Endothelial cell of umbilical vein (primary cell): ENCODE data around the gene ACO2. TPM values are rescaled to one million over a fixed set of nuclear protein-coding genes. Genes with fewer than 3 reads are reported as not detected.

Experiments used
- BruUV-seq: library from RNA; stranded (reverse); fragments of 400-500 nt; replicated peaks from 2 replicates; lab custom pipeline; 2021; lab: Mats Ljungman, UMichigan
- CTCF ChIA-PET: fragments of 300-600, 350-600 bp; sonication (Branson Sonifier 250); formaldehyde crosslinking; loops from one replicate; lab custom pipeline; 2021; ENCODE audit warnings: antibody characterized with exemption, inconsistent platforms; lab: Charles Lee
- POLR2A ChIA-PET: fragments of 300-600, 350-600 bp; sonication (Branson Sonifier 250); formaldehyde crosslinking; loops from one replicate; lab custom pipeline; 2021; ENCODE audit warnings: antibody characterized with exemption, inconsistent platforms; lab: Charles Lee
- DNase-seq: peaks from one replicate; pipeline ENCODE4 v3.0.0-alpha.2; 2011; ENCODE audit warnings: low read depth, low spot score
- FAIRE-seq: peaks from 2 replicates; lab custom pipeline; 2011; peaks lifted over from hg19 to GRCh38; lab: Jason Lieb, UNC
- H2AFZ ChIP-seq: 2 replicates; pipeline ENCODE4 v1.6.0; 2012; ENCODE audit warnings: low read depth, low read length, control low read depth, inconsistent platforms
- H3K27ac ChIP-seq: 2 replicates; pipeline ENCODE4 v1.5.1; 2011; ENCODE audit warnings: low read depth, mild to moderate bottlenecking, control low read depth, low read length, moderate library complexity; ENCODE audit not compliant: insufficient read depth
- H3K27me3 ChIP-seq, 2 experiments: 2 replicates each; pipeline versions ENCODE4 v1.6.0 to v1.6.1; 2011; ENCODE audit warnings: low read length in 2 of 2, mixed read lengths in 1 of 2; ENCODE audit not compliant: control insufficient read depth in 2 of 2, insufficient read depth in 2 of 2
- H3K36me3 ChIP-seq, 2 experiments: 2 replicates in 1 of 2; 3 replicates in 1 of 2; pipeline ENCODE4 v1.5.1; 2011; ENCODE audit warnings: low read length in 2 of 2, mild to moderate bottlenecking in 1 of 2, moderate library complexity in 1 of 2; ENCODE audit not compliant: control insufficient read depth in 2 of 2, insufficient read depth in 2 of 2; ENCODE audit errors: extremely low read depth in 1 of 2
- H3K4me1 ChIP-seq: 3 replicates; pipeline ENCODE4 v1.5.1; 2011; ENCODE audit warnings: mild to moderate bottlenecking, low read length; ENCODE audit not compliant: control insufficient read depth, insufficient read depth; ENCODE audit errors: extremely low read depth
- H3K4me2 ChIP-seq: 2 replicates; pipeline ENCODE4 v1.6.1; 2011; ENCODE audit warnings: low read length, control low read depth, mixed read lengths; ENCODE audit not compliant: insufficient read depth
- H3K4me3 ChIP-seq, 3 experiments: fragments of 200-600 bp in 1 of 3; sonication (generic), shearing (Covaris generic) in 1 of 3; replicated peaks in 1 of 3; 2 replicates each; pipeline ENCODE4 v1.5.1; 2011 to 2016; ENCODE audit warnings: control low read depth in 3 of 3, low read length in 3 of 3, mild to moderate bottlenecking in 2 of 3, inconsistent platforms in 1 of 3, low read depth in 1 of 3, moderate library complexity in 1 of 3; ENCODE audit not compliant: insufficient read depth in 1 of 3
- H3K79me2 ChIP-seq: 2 replicates; pipeline ENCODE4 v1.6.0; 2012; ENCODE audit warnings: low read length, inconsistent platforms; ENCODE audit not compliant: control insufficient read depth, insufficient read depth
- H3K9ac ChIP-seq: replicated peaks from 2 replicates; pipeline ENCODE3; 2011; ENCODE audit warnings: low read length, control low read depth; ENCODE audit not compliant: insufficient read depth; ENCODE audit errors: extremely low read depth
- H3K9me1 ChIP-seq: replicated peaks from 3 replicates; pipeline ENCODE4 v1.6.0; 2011; ENCODE audit warnings: mild to moderate bottlenecking, low read length; ENCODE audit not compliant: control insufficient read depth, insufficient read depth; ENCODE audit errors: extremely low read depth
- H3K9me3 ChIP-seq: replicated peaks from 2 replicates; pipeline ENCODE4 v1.5.1; 2012; ENCODE audit warnings: low read length, inconsistent platforms; ENCODE audit not compliant: control insufficient read depth, insufficient read depth
- H4K20me1 ChIP-seq: replicated peaks from 2 replicates; pipeline ENCODE3; 2011; ENCODE audit warnings: mild to moderate bottlenecking, low read length; ENCODE audit not compliant: control insufficient read depth, insufficient read depth; ENCODE audit errors: extremely low read depth
- EZH2 ChIP-seq: IDR thresholded peaks from 2 replicates; pipeline ENCODE4 v1.6.1; 2012; ENCODE audit warnings: borderline replicate concordance, low read depth, mild to moderate bottlenecking, moderate library complexity, low read length, inconsistent platforms; ENCODE audit not compliant: severe bottlenecking
- FOS ChIP-seq: IDR thresholded peaks from 2 replicates; pipeline ENCODE4 v1.6.1; 2011; ENCODE audit warnings: mild to moderate bottlenecking, low read length, moderate library complexity, borderline replicate concordance; ENCODE audit not compliant: insufficient read depth
- GATA2 ChIP-seq: IDR thresholded peaks from 2 replicates; pipeline ENCODE4 v1.7.0; 2011; ENCODE audit warnings: low read depth, mild to moderate bottlenecking, moderate library complexity, mixed read lengths, low read length; ENCODE audit not compliant: insufficient read length, insufficient read depth
- JUN ChIP-seq: IDR thresholded peaks from 2 replicates; pipeline ENCODE4 v1.6.1; 2011; ENCODE audit warnings: borderline replicate concordance, low read depth; ENCODE audit not compliant: insufficient read length, insufficient read depth
- MYC ChIP-seq: IDR thresholded peaks from one replicate; pipeline ENCODE4 v1.6.1; 2011; ENCODE audit warnings: mild to moderate bottlenecking, low read depth, low read length
- POLR2A ChIP-seq: IDR thresholded peaks from 2 replicates; pipeline ENCODE4 v1.6.1; 2012; ENCODE audit warnings: low read depth, mild to moderate bottlenecking, control low read depth, low read length
- POLR2AphosphoS5 ChIP-seq: IDR thresholded peaks from 2 replicates; pipeline ENCODE4 v1.6.1; 2012; ENCODE audit warnings: low read depth, mild to moderate bottlenecking, control low read depth, low read length, moderate library complexity; ENCODE audit not compliant: insufficient read depth
- dilution Hi-C: fragments of 300-500 bp; cut with MboI; formaldehyde crosslinking; loops from one replicate; pipeline ENCODE4 v1.15.0; 2019; ENCODE audit warnings: low sequenced_read_pairs; ENCODE audit not compliant: extremely low pct_ligation_motif_present
- intact Hi-C: fragments of 100-400 bp; cut with micrococcal nuclease; formaldehyde crosslinking; loops from one replicate; pipeline ENCODE4 v1.10.0; 2022
- polyA plus RNA-seq, 4 experiments: library from polyadenylated mRNA; depleted of rRNA in 3 of 4; stranded (reverse) in 3 of 4; unstranded in 1 of 4; fragments of >200 nt; gene quantifications; 2 replicates each; pipeline versions ENCODE4 v1.2.1 to v1.2.3, GENCODE V29; 2011 to 2012; ENCODE audit warnings: missing spikeins in 1 of 4
- total RNA-seq: library from RNA; stranded (reverse); gene quantifications from 2 replicates; pipeline ENCODE4 v1.2.3, GENCODE V29; 2021
- TF ChIP-seq, protein P1 (sequence below): IDR thresholded peaks from 2 replicates; pipeline ENCODE4 v1.6.1; 2011; ENCODE audit not compliant: insufficient read depth, insufficient read length
- TF ChIP-seq, protein P2 (sequence below), 2 donors: IDR thresholded peaks; 1 replicate in 1 of 2; 2 replicates in 1 of 2; pipeline ENCODE4 v1.5.1; 2011; ENCODE audit warnings: low read length in 2 of 2, mild to moderate bottlenecking in 2 of 2, moderate library complexity in 2 of 2, control low read depth in 1 of 2, inconsistent platforms in 1 of 2, low read depth in 1 of 2; ENCODE audit not compliant: insufficient read depth in 1 of 2; ENCODE audit errors: extremely low read depth in 1 of 2

The ACO2 gene
- total and polyA plus RNA-seq, 2 donors (not counting 3 experiments of a cell fraction or from before 2014, with no cell fraction given): 63.8 to 79.7 TPM

GRCh38 chr22:41444360-41445128 is 24.4 kb upstream of the ACO2 start:
- H3K4me3 ChIP-seq: peak overlapping the region; percentile 95 to 100 (median 96)
- no peaks in the 10 kb centered on the region for H3K27me3 ChIP-seq
- CTCF ChIA-PET: interaction anchor here (1.2 to 2.8 kb wide), 5 partner anchors 11 to 82 kb away, joined by 3 to 20 read pairs (median 4); partner anchors contain the start of gene PHF5A
- DNase-seq (peak; percentile 99), FAIRE-seq (peak; percentile 97)
- H3K27ac ChIP-seq: peak overlapping the region; percentile 32
- intact Hi-C loops (loop anchor here (1.0 kb wide), 1 partner anchor 24 kb away; the partner anchor contains the start of gene PHF5A), dilution Hi-C loops (no loop called here)
- H3K4me2 ChIP-seq: peak overlapping the region; percentile 92
- no peaks in the 10 kb centered on the region for H3K9me3 ChIP-seq
- peak overlapping the region; percentile 19 for H2AFZ ChIP-seq
- H3K79me2 ChIP-seq: peaks cover 64% of the 10 kb centered on the region
- peak overlapping the region; percentile 89 for H3K9ac ChIP-seq
- H3K9me1 ChIP-seq: no peaks in the 10 kb centered on the region
- no peak for TF ChIP-seq FOS
- peak; percentile 50 for TF ChIP-seq POLR2AphosphoS5
- peak; percentile 73 for TF ChIP-seq POLR2A
- peaks cover 4% of the 10 kb centered on the region for H3K4me1 ChIP-seq
- POLR2A ChIA-PET: interaction anchor here (0.6 to 2.3 kb wide), 3 partner anchors 27 to 63 kb away, joined by 3 to 6 read pairs (median 5); no protein-coding TSS in a partner anchor
- BruUV-seq: no TSS peak
- no peaks in the 10 kb centered on the region for H3K36me3 ChIP-seq
- peaks cover 4% of the 10 kb centered on the region for H4K20me1 ChIP-seq

GRCh38 chr22:41445129-41446056 is 23.5 kb upstream of the ACO2 start:
- intact Hi-C loops: no loop called here
- Histone ChIP-seq H3K36me3 (no peaks in the 10 kb centered on the region), H3K27me3 (no peaks in the 10 kb centered on the region), H3K9ac (peak overlapping the region; percentile 89), H3K4me2 (peak overlapping the region; percentile 92), H3K9me3 (no peaks in the 10 kb centered on the region), H3K79me2 (peaks cover 57% of the 10 kb centered on the region), H3K4me3 (peak overlapping the region; percentile 95 to 100 (median 96)), H3K4me1 (peaks cover 4% of the 10 kb centered on the region), H3K27ac (peak overlapping the region; percentile 83), H4K20me1 (peaks cover 4% of the 10 kb centered on the region), H3K9me1 (no peaks in the 10 kb centered on the region), H2AFZ (no peak overlapping the region)
- dilution Hi-C loops: no loop called here
- CTCF ChIA-PET: interaction anchor here (1.2 to 2.8 kb wide), 8 partner anchors 10 to 81 kb away, joined by 3 to 20 read pairs (median 4); partner anchors contain the start of gene PHF5A
- BruUV-seq: no TSS peak
- no peak for TF ChIP-seq GATA2
- no peak for TF ChIP-seq POLR2AphosphoS5
- TF ChIP-seq, protein P1, sequence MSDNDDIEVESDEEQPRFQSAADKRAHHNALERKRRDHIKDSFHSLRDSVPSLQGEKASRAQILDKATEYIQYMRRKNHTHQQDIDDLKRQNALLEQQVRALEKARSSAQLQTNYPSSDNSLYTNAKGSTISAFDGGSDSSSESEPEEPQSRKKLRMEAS: no peak
- TF ChIP-seq FOS: no peak
- no peak for TF ChIP-seq EZH2
- no peak for TF ChIP-seq POLR2A
- TF ChIP-seq, protein P2, sequence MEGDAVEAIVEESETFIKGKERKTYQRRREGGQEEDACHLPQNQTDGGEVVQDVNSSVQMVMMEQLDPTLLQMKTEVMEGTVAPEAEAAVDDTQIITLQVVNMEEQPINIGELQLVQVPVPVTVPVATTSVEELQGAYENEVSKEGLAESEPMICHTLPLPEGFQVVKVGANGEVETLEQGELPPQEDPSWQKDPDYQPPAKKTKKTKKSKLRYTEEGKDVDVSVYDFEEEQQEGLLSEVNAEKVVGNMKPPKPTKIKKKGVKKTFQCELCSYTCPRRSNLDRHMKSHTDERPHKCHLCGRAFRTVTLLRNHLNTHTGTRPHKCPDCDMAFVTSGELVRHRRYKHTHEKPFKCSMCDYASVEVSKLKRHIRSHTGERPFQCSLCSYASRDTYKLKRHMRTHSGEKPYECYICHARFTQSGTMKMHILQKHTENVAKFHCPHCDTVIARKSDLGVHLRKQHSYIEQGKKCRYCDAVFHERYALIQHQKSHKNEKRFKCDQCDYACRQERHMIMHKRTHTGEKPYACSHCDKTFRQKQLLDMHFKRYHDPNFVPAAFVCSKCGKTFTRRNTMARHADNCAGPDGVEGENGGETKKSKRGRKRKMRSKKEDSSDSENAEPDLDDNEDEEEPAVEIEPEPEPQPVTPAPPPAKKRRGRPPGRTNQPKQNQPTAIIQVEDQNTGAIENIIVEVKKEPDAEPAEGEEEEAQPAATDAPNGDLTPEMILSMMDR (IDR thresholded peaks at IDR 0.05; ENCODE audit: extremely low read depth in 1 of 2, insufficient read depth in 1 of 2, low read depth in 1 of 2, low read length in 2 of 2): no peak
- TF ChIP-seq MYC: no peak
- TF ChIP-seq JUN: no peak
- POLR2A ChIA-PET: interaction anchor here (1.3 to 2.3 kb wide), 6 partner anchors 23 to 64 kb away, joined by 3 to 11 read pairs (median 4); partner anchors contain the start of genes ACO2, PHF5A and TEF
- DNase-seq: peak; percentile 41
- FAIRE-seq: no peak
